ENCODE data around the gene MED13. TPM values are rescaled to one million over a fixed set of nuclear protein-coding genes. Genes with fewer than 3 reads are reported as not detected.

The MED13 gene
- total and polyA plus RNA-seq, 4 donors, result 6.6 to 64.0 (median 26.0) TPM

DNA sequence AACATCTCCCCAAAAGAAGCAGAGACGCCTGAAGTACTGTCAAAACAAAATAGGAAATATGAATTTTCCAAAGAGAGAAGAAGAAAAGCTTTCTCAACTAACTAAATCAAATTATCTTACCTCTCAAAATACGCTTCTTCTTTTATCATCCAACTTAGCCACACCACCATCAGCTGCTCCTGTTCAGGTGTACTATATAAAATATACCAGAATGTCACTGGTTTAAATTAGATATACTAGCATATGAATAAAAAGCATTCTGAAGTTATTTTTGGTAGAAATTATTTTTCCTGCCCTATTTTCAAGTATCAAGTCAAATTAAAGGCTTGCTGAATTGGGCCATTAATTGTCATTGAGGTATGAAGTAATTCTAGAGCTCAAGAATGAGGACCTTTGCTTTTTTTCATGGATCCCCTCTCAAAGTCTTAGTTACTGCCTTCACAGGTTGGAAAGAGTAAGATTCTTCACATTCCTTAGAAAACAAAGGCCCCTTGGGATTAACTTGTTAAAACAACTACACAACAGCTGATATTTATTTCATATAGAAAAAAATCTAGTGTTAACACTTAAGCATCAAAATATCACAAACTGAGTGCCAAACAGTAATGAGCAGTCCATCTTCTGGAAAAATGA lies 167.4 kb downstream of the MED13 start:
- H3K36me3 ChIP-seq (ENCODE audit: control insufficient read depth in 4 of 4, insufficient read depth in 3 of 4, low read depth in 1 of 4, low read length in 3 of 4), result peaks cover 3 to 17% (median 4%) of the 10 kb centered on the region in 4 donors
- H3K9ac ChIP-seq (ENCODE audit: low read depth in 1 of 2, low read length in 2 of 2), result no peak overlapping the region
- no peaks in the 10 kb centered on the region for H3K9me3 ChIP-seq (ENCODE audit: control insufficient read depth in 4 of 4, low read length in 3 of 4)

More for the DNA sequence above, 167.4 kb downstream of the MED13 start:
- DNase-seq (ENCODE audit: low spot score), result no peak
- Histone ChIP-seq H3K27ac (ENCODE audit: low read depth in 1 of 2, low read length in 2 of 2) (no peak overlapping the region), H3K4me3 (ENCODE audit: low read depth in 1 of 3, low read length in 3 of 3) (no peak overlapping the region), H3K27me3 (ENCODE audit: control insufficient read depth in 4 of 4, insufficient read depth in 4 of 4, low read length in 3 of 4) (no peaks in the 10 kb centered on the region), H3K4me1 (ENCODE audit: control insufficient read depth in 4 of 4, insufficient read depth in 4 of 4, low read length in 3 of 4) (no peaks in the 10 kb centered on the region)
- 95% methylated on average over 2 of the region's 2 CpGs for WGBS
- TF ChIP-seq NR2F2 (IDR thresholded peaks at IDR 0.05) (no peak), HNF4G (IDR thresholded peaks at IDR 0.05) (no peak), SP1 (IDR thresholded peaks at IDR 0.05) (no peak), TAF1 (conservative IDR thresholded peaks at IDR 0.05) (no peak), RXRA (IDR thresholded peaks at IDR 0.05) (no peak), HNF4A (conservative IDR thresholded peaks at IDR 0.05) (no peak), GABPA (IDR thresholded peaks at IDR 0.05 in 1 of 2, conservative IDR thresholded peaks at IDR 0.05 in 1 of 2) (no peak), EGR1 (IDR thresholded peaks at IDR 0.05; ENCODE audit: low read depth in 2 of 2) (no peak), FOXA1 (IDR thresholded peaks at IDR 0.05) (no peak), RAD21 (IDR thresholded peaks at IDR 0.05) (no peak), JUND (IDR thresholded peaks at IDR 0.05) (no peak), YY1 (IDR thresholded peaks at IDR 0.05) (no peak), FOXA2 (IDR thresholded peaks at IDR 0.05) (no peak)
- TF ChIP-seq, protein P1, sequence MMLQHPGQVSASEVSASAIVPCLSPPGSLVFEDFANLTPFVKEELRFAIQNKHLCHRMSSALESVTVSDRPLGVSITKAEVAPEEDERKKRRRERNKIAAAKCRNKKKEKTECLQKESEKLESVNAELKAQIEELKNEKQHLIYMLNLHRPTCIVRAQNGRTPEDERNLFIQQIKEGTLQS (IDR thresholded peaks at IDR 0.05), result no peak
- TF ChIP-seq, protein P2, sequence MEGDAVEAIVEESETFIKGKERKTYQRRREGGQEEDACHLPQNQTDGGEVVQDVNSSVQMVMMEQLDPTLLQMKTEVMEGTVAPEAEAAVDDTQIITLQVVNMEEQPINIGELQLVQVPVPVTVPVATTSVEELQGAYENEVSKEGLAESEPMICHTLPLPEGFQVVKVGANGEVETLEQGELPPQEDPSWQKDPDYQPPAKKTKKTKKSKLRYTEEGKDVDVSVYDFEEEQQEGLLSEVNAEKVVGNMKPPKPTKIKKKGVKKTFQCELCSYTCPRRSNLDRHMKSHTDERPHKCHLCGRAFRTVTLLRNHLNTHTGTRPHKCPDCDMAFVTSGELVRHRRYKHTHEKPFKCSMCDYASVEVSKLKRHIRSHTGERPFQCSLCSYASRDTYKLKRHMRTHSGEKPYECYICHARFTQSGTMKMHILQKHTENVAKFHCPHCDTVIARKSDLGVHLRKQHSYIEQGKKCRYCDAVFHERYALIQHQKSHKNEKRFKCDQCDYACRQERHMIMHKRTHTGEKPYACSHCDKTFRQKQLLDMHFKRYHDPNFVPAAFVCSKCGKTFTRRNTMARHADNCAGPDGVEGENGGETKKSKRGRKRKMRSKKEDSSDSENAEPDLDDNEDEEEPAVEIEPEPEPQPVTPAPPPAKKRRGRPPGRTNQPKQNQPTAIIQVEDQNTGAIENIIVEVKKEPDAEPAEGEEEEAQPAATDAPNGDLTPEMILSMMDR (IDR thresholded peaks at IDR 0.05; ENCODE audit: low read depth, low read length, missing input control), result no peak
- TF ChIP-seq, protein P3, sequence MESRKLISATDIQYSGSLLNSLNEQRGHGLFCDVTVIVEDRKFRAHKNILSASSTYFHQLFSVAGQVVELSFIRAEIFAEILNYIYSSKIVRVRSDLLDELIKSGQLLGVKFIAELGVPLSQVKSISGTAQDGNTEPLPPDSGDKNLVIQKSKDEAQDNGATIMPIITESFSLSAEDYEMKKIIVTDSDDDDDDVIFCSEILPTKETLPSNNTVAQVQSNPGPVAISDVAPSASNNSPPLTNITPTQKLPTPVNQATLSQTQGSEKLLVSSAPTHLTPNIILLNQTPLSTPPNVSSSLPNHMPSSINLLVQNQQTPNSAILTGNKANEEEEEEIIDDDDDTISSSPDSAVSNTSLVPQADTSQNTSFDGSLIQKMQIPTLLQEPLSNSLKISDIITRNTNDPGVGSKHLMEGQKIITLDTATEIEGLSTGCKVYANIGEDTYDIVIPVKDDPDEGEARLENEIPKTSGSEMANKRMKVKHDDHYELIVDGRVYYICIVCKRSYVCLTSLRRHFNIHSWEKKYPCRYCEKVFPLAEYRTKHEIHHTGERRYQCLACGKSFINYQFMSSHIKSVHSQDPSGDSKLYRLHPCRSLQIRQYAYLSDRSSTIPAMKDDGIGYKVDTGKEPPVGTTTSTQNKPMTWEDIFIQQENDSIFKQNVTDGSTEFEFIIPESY (IDR thresholded peaks at IDR 0.05), result no peak
- TF ChIP-seq, protein P4, sequence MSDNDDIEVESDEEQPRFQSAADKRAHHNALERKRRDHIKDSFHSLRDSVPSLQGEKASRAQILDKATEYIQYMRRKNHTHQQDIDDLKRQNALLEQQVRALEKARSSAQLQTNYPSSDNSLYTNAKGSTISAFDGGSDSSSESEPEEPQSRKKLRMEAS (IDR thresholded peaks at IDR 0.05), result no peak
- TF ChIP-seq, protein P5, sequence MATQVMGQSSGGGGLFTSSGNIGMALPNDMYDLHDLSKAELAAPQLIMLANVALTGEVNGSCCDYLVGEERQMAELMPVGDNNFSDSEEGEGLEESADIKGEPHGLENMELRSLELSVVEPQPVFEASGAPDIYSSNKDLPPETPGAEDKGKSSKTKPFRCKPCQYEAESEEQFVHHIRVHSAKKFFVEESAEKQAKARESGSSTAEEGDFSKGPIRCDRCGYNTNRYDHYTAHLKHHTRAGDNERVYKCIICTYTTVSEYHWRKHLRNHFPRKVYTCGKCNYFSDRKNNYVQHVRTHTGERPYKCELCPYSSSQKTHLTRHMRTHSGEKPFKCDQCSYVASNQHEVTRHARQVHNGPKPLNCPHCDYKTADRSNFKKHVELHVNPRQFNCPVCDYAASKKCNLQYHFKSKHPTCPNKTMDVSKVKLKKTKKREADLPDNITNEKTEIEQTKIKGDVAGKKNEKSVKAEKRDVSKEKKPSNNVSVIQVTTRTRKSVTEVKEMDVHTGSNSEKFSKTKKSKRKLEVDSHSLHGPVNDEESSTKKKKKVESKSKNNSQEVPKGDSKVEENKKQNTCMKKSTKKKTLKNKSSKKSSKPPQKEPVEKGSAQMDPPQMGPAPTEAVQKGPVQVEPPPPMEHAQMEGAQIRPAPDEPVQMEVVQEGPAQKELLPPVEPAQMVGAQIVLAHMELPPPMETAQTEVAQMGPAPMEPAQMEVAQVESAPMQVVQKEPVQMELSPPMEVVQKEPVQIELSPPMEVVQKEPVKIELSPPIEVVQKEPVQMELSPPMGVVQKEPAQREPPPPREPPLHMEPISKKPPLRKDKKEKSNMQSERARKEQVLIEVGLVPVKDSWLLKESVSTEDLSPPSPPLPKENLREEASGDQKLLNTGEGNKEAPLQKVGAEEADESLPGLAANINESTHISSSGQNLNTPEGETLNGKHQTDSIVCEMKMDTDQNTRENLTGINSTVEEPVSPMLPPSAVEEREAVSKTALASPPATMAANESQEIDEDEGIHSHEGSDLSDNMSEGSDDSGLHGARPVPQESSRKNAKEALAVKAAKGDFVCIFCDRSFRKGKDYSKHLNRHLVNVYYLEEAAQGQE (IDR thresholded peaks at IDR 0.05), result no peak

Data from liver (tissue), 9 donors.